GM18502 (cell line): Measurements from ENCODE around the gene TGOLN2.

Source experiments
- ATAC-seq: cut with Tn5 transposase; IDR thresholded peaks from one replicate; pipeline ENCODE4 v1.9.1; 2021; ENCODE audit warnings: mild to moderate bottlenecking; ENCODE audit not compliant: unreplicated experiment, poor library complexity

Gene TGOLN2

DNA sequence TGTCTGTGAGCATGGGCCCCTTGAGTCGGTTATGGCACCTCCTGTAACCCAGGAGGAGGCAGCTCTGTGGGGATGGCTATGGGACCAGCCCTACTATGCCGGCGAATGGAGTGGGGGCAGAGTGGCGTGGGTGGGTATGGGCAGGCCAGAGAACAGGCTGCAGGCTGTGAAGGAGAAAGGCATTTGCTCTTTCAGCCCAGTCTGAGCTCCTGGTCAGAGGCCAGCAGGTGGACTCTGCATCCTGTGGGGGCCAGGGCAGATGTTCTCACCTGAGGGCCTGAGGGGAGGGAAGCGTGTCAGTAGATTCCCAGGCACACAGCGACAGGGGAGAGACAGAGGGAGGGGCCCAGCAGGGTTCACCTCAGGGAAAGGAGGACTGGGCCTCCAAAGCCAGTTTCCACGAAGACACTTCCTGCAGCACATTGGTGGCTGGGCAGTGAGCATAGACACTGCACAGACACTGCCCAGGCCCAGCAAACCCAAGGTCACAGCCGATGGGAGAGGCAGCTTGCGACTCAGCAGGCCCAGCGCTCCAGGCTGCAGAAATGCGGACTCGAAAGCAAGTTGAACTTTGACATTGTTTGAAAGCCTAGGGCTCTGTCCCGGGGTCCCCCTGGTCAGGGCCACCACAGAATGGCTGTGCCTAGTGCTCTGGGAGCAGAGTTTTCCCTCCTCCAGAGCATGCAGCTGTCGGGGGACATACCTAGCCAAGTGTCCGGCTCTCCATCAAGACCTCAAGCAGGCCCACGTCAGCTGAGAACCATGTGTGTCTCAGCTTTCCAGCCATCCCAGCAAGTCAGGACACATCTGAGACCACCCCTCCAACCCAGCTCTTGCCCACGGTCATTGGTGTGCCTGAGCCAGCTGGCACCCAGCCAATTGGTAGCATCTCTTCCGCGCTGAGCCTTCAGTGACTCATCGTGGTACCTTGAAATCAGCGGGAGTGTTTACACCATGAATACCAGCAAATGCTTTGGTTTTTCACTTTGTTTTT, 53.8 kb downstream of the TGOLN2 start:
- no peak for ATAC-seq

- no peak for ATAC-seq
These were observed 55.4 kb downstream of the TGOLN2 start for GRCh38 chr2:85272357-85272756.

GRCh38 chr2:85269959-85270358, 57.8 kb downstream of the TGOLN2 start:
- ATAC-seq, result no peak
